Activated CD4-positive, alpha-beta T cell treated with anti-CD3 and anti-CD28 coated beads, Interleukin-2, amount 50 U/mL, for 24 hours (primary cell): ENCODE data around the gene CARD14.
A peak's percentile ranks its signal among the peaks of the same experiment; 100 is the strongest.
"Not testable (repeated sequence)": the region's sequence is repeated elsewhere in the genome, so short reads cannot be mapped to it uniquely, and the experiment has no call there.

ENCODE experiments used
- DNase-seq, 2 donors: peaks; one replicate each; pipeline ENCODE4 v3.0.0-alpha.2; 2020; ENCODE audit warnings: low read depth in 1 of 2, low spot score in 1 of 2

The CARD14 gene

GRCh38 chr17:80183581-80184422, 14.0 kb downstream of the CARD14 start:
- DNase-seq: no peak

- no peak for DNase-seq
These were observed 14.5 kb downstream of the CARD14 start for GRCh38 chr17:80184423-80184714.

GRCh38 chr17:80185968-80186367, 16.1 kb downstream of the CARD14 start:
- DNase-seq: no peak

GRCh38 chr17:80187090-80187489, 17.3 kb downstream of the CARD14 start:
- no peak for DNase-seq

GRCh38 chr17:80187515-80187941, 17.7 kb downstream of the CARD14 start:
- no peak for DNase-seq

- DNase-seq: no peak
These were observed 19.8 kb downstream of the CARD14 start for GRCh38 chr17:80189611-80190010.

- DNase-seq: no peak
These were observed 20.9 kb downstream of the CARD14 start for GRCh38 chr17:80190716-80191115.

- DNase-seq: no peak
These were observed 21.4 kb downstream of the CARD14 start for GRCh38 chr17:80191192-80191591.

- DNase-seq: no peak
These were observed 22.2 kb downstream of the CARD14 start for GRCh38 chr17:80191865-80192661.

- no peak for DNase-seq
These were observed 25.3 kb downstream of the CARD14 start for GRCh38 chr17:80195141-80195540.

GRCh38 chr17:80195671-80196529, 26.1 kb downstream of the CARD14 start:
- peak; percentile 37 to 48 for DNase-seq

GRCh38 chr17:80196652-80197051, 26.8 kb downstream of the CARD14 start:
- no peak for DNase-seq

GRCh38 chr17:80198144-80198661, 28.4 kb downstream of the CARD14 start:
- no peak for DNase-seq

- DNase-seq: not testable (repeated sequence)
These were observed 29.5 kb downstream of the CARD14 start for GRCh38 chr17:80199295-80199694.

GRCh38 chr17:80201446-80201845, 31.6 kb downstream of the CARD14 start:
- DNase-seq: no peak

GRCh38 chr17:80202197-80202596, 32.4 kb downstream of the CARD14 start:
- no peak for DNase-seq

GRCh38 chr17:80203471-80203963, 33.7 kb downstream of the CARD14 start:
- DNase-seq: no peak

GRCh38 chr17:80204626-80205468, 35.0 kb downstream of the CARD14 start:
- DNase-seq: no peak

- no peak for DNase-seq
These were observed 36.0 kb downstream of the CARD14 start for GRCh38 chr17:80205811-80206210.

- DNase-seq: no peak
These were observed 38.2 kb downstream of the CARD14 start for GRCh38 chr17:80208050-80208449.
